ENCODE results near the gene RALY.

- no peak for TF ChIP-seq TAF1 (IDR thresholded peaks at IDR 0.05; ENCODE audit: low read depth, low read length)
- no peak for TF ChIP-seq POLR2A (IDR thresholded peaks at IDR 0.05; ENCODE audit: low read depth, low read length)
These were observed 128.7 kb downstream of the RALY start for GRCh38 chr20:34122274-34122980.

All from GM12891 (cell line).